Stimulated activated CD8-positive, alpha-beta memory T cell treated with anti-CD3 and anti-CD28 coated beads, Interleukin-15, amount 100 ng/mL, for 1 hour (primary cell): ENCODE measurements around the gene CELF4.

ENCODE experiments used
- DNase-seq: peaks from one replicate; pipeline ENCODE4 v3.0.0-alpha.2; 2020; ENCODE audit warnings: low read depth

The CELF4 gene

GRCh38 chr18:37438417-37439180, 127.0 kb downstream of the CELF4 start:
- no peak for DNase-seq

GRCh38 chr18:37435996-37436395, 129.6 kb downstream of the CELF4 start:
- no peak for DNase-seq

- no peak for DNase-seq
Observed at GRCh38 chr18:37435150-37435867, 130.3 kb downstream of the CELF4 start.

GRCh38 chr18:37434161-37434860, 131.3 kb downstream of the CELF4 start:
- DNase-seq: no peak

- no peak for DNase-seq
Observed at GRCh38 chr18:37432436-37433195, 133.0 kb downstream of the CELF4 start.

- no peak for DNase-seq
Observed at GRCh38 chr18:37430357-37431076, 135.1 kb downstream of the CELF4 start.

- no peak for DNase-seq
Observed at GRCh38 chr18:37429791-37430190, 135.8 kb downstream of the CELF4 start.

GRCh38 chr18:37428288-37428974, 137.2 kb downstream of the CELF4 start:
- DNase-seq: no peak

- no peak for DNase-seq
Observed at GRCh38 chr18:37426586-37426985, 139.0 kb downstream of the CELF4 start.

GRCh38 chr18:37425222-37425621, 140.4 kb downstream of the CELF4 start:
- no peak for DNase-seq

GRCh38 chr18:37424507-37424906, 141.1 kb downstream of the CELF4 start:
- no peak for DNase-seq

GRCh38 chr18:37422596-37422995, 143.0 kb downstream of the CELF4 start:
- no peak for DNase-seq

- no peak for DNase-seq
Observed at GRCh38 chr18:37422116-37422515, 143.5 kb downstream of the CELF4 start.

- no peak for DNase-seq
Observed at GRCh38 chr18:37421341-37422077, 144.1 kb downstream of the CELF4 start.

- no peak for DNase-seq
Observed at GRCh38 chr18:37420315-37420880, 145.2 kb downstream of the CELF4 start.

- DNase-seq: no peak
Observed at GRCh38 chr18:37419866-37420265, 145.7 kb downstream of the CELF4 start.

GRCh38 chr18:37419315-37419714, 146.3 kb downstream of the CELF4 start:
- DNase-seq: no peak

GRCh38 chr18:37414816-37415215, 150.8 kb downstream of the CELF4 start:
- no peak for DNase-seq

- no peak for DNase-seq
Observed at GRCh38 chr18:37412829-37413228, 152.8 kb downstream of the CELF4 start.

- no peak for DNase-seq
Observed at GRCh38 chr18:37412333-37412732, 153.3 kb downstream of the CELF4 start.
